Stimulated activated CD8-positive, alpha-beta memory T cell treated with anti-CD3 and anti-CD28 coated beads, Interleukin-15, amount 100 ng/mL, for 1 hour (primary cell): ENCODE measurements around the gene BCR.

Source experiments
- DNase-seq: peaks from one replicate; pipeline ENCODE4 v3.0.0-alpha.2; 2020; ENCODE audit warnings: low read depth

The BCR gene

DNA sequence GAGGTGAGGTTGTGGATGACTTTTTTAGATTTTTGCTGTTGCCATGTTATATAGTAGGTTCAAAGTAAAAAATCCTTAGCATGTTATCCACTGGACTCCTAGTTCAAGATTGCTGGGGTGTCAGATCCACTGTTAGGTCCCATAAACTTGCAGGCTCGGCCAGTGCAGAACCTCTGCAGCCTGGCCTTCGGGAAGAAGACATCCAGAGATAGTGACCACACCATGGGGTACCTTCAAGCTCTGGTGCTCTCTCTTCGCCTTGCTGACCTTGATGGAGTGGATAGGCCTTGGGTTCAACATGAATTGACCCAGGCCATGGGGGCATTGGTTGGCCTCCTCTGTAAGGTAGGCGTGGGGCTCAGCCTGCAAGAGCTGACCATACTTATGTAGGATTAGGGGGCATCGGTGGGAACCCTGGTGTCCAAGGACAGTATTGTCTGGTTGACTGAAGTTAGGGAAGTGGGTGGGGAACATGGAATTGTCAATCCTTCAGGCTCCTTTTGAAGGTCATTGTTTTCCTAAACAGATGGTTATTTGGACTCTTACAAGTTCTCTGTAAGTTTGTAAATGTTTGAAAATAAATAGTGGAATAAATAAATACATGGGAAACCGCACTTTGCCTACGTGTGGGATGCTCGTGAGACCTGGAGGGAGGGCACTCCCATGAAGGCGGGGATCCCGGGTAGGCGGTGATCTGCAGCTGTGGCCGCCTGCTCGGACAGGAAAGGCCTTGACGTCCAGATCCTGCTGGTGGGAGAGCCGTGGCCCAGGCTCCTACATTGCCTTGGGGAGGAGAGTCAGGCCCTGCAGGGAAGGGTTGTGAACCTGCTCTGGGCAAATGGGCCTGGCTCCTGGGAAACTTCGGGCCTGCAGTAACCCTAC is 37.1 kb downstream of the BCR start:
- DNase-seq = no peak

DNA sequence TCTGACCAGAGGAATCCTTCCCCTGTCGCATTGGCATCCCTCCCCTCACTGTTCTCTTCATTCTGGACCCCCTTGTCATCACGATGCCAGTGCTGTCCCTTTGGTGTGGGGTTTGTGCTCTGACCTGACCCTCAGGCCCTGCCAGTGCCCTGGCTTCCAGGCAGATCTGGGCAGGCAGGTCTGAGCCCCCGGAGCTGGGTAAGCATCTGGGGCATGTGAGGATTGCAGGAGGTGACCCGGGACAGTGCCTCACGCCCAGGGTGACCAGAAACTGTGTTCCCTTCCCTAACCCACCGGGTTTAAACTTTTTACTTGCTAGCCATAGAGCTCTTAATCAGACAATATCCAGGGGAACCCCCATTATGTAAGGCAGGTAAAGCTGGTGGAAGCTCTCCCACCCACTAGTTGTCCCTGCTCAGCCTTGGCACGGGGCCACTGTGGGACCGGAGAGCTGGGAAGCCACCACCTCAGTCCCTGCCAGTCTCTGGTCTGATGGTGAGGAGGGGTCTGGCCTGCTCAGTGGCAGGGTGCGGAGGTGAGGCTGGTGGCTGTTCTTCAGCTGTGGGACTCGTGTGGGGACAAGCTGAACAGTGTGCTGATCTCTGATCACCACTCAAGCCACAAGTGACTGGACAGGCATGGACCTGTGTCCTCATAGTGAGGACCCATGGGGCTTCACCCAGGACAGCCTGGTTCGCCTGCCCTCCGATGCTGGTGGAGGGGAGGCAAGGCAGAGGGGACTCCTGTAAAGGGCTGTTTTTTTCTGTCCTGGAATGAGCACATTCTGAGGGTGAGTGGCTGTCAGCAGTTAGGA is 38.0 kb downstream of the BCR start:
- no peak for DNase-seq

DNA sequence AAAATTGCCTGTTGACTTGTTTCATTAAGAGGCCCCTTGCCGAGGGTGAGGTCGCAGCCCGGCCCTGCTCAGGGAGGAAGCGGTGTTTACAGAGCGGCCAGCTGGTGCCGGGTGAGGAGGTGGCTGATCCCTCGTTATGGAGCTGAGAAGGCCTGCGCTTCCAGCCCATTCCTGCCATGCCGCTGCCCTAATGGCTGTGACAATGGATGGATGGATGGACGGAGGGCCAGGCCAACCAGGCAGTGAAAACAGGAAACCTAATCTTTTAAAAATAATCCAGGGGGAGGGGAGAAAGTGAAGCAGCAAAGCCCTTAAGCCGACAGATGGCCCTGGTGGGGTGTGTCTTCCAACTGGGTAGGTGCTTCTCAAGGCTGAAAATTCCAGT is 38.5 kb downstream of the BCR start:
- DNase-seq = no peak

DNA sequence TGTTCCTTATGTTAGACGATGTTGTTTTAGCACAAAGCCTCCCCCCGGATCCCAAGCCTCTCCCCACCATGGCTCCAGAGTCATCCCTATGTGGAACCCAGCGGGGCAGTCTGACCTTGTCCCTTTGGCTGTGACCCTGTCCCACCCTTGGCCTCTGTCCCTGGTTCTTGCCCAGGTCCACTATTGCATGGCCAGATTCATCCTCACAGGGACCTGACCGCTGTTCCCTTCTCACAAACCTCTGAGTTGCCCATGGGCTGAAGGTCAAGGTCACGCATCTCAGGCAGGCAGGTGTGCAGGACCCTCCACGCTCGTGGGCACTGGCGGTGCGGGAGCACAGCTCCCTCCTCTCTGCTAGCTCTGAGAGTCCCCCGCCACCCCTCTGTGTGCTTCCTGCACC is 39.0 kb downstream of the BCR start:
- DNase-seq = no peak

DNA sequence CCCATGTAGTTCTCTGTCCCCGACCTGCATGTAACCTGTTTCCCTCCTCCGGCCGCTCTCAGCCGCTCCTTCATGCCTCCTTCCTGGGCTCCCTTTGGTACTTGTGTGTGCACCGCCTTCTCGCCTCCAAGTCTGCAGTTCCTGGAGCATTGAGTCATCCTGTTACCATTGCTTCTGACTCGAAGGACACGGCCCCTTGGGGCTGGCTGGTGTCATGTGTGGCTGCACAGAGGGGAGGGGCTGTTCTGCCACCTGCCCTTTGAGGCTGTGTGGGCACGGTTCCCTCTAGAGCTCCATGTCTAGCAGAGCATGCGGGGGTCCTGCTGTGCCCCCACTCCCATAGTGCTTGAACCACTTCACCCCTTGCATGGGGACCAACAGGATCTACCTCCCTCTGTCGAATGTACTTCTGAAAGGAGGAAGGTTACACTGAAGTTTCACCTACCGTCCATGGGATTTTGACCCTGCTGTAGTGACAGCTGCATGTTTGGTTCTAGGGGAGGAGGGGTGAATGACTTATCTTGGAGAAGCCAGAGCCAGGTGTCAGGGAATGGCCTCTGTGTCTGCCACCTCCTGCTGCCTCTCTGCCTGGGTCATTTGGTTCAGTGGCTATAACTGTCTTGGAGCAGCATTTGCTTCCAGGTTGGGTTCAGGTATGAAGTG is 39.6 kb downstream of the BCR start:
- no peak for DNase-seq

DNA sequence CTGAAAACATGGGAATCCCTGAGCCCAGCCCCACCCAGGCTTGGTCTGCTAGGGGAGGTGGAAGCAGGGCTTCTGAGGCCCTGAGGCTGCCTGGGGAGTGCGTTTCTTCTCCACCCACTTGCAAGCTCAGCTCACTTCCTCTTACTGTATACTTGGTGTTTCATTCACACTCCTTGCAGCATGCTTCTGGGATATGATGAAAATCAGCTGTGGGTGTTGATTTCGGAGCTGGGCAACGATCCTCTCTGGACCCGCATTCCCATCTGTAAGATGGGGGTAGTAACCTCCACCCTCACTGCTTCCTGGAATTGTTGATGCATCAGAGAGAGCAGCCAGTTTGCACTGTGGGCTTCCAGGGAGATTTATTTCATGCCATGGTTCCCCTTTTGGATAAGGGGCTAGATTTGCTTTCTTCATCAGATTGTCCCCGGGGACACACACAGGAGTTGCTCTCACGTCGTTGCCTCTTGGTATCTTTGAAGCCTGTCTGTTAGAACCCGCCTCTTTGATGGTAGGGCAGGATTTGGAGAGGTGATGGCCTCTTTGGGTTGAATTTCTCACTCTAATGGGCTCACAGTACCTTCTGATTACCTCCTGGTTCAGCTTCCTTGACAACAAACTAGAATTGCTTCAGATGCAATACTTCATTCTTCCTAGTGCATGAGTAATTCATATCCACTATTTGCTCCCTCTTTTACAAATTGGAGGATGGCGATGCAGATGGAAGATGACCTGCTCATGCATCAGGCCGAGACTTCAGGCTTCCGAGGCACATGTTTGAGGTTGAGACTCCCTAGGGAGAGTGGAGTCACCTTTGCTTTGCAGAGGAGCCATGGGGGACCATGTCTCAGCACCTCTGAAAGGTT is 40.4 kb downstream of the BCR start:
- no peak for DNase-seq

DNA sequence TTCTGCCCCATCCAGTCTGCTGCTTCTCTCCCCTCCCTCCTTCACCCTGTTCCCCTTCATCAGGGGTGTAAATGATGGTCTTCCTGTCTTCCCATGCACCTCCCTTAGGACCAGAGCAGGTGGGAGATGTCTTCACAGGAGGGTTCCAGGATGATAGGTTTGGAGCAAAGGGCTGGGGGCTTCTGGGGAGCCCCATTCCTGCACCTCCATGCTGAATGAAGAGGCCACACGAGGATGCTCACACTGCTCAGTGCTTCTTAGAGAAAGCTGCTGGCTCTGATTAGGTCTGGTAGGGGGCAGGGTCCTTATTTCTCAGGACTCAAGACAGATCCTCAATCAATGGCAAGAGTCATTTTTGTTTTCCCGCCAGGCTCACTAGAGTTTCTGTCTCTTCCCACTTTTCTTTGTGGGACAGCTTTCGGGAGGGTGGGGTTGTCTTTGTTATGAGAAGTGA is 41.1 kb downstream of the BCR start:
- DNase-seq = no peak

DNA sequence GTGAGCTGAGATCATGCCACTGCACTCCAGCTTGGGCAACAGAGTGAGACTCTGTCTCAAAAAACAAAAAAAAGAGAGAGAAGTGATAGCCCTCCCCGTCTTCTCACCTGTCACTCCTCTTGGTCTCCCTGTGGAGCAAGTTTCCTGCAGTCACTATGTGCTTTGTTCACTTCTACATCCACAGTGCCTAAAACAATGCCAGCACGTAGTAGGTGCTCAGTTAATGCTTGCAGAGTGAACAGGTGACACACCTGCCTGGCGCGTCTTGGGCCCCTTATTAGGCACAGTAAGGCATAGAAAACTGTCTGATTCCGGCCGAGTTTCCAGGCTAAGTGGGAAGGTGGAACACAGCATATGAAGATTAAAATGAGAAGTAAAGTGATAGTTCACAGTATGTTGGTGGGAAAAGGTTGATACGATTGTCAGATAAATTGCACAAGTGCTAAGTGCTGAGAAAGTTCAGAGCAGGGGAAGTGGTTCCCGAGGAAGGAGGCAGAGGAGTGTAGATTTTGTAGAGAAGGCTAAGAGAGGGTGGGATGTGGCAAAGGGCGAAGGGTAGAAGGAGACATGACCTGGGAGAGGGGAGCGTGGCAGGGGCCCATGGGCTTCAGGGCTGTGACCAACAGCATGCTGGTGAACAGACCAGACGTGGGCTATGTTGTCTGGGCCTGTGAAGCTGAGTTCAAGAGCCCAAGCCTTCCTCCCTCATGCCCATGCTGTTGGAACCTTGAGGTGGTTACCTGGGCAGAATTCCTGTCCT is 41.9 kb downstream of the BCR start:
- DNase-seq = no peak

DNA sequence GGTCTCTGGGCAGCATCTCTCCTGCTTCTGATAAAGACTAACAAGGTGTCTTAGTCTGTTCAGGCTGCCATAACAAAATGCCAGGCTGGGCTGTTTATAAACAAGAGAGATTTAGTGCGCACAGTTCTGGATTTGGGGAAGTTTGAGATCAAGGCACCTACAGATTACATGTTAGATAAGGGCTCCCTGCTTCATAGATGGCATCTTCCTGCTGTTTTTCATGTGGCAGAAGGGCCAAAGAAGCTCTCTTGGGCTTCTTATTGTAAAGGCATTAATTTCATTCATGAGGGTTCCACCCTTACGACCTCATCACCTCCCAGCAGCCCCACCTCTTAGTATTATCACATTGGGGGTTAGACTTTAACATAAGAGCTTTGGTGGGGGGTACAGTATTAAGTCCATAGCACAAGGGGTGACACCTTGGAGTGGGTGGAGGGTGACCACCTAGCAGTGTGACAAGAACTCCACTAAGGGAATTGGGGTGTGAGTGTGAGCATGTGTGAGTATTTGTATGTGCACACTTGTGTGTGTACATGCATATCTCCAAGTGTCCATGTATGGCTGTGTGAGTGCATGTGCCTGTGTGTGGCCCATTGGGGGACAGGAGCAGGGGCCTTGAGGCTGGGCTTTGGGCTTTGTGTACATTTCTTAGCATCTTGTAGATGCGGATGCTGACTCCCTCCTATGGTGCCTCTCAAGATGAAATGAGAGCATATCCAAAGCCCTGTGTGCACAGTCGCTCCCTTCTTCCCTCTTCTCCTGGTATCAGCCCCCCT is 42.7 kb downstream of the BCR start:
- DNase-seq = no peak

DNA sequence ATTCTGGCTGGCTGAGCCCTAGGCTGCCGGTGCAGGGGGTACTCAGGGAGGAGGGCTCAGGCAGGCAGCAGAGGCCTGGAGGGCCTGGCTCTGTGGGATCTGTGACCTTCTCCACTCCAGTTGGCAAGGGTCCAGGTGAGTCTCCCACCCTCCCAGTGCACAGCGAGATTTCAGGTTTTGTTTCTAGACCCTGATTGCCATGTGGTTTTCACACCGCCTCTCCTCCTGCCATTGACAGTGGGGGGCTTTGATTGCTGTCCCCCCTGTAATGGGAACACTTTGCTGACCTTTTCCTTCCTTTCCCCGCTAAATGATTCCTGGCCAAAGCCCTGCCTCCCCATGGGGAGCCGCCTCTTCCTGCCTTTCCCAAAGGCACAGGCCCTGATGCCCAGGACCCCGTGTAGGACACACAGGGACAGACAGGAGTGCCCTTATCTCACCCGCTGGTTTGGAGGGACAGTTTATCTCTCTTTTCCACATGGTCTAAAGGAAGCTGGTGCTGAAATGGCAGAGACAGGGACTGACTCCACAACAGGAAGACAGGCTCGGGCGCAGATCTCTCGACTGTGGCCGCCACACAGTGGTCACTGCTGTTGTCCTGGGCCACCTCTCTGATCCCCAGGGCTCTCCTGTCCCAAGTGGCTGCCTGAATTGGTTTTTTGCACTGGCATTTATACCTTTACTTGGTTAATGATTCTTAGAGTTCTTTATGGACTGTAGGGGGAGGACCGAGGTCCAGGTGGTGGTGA is 43.4 kb downstream of the BCR start:
- DNase-seq = no peak

DNA sequence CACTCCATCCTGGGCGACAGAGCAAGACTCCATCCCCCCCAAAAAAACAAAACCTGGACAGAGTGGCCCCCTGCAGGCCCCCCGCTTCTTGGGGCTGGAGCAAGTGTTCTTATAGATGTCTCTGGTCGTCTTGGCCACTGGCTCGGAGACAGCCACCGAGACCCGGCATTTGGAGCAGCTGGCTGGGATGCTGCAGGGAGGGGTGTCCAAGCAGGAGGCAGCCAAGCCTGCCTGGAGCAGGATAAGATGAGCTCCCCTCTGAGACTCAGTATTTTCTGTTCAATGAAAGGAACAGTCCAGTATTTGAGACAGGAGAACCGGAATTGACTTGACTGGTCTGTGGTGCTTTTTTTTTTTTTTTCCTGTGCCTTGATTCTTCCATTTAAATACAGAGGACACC is 44.5 kb downstream of the BCR start:
- no peak for DNase-seq

DNA sequence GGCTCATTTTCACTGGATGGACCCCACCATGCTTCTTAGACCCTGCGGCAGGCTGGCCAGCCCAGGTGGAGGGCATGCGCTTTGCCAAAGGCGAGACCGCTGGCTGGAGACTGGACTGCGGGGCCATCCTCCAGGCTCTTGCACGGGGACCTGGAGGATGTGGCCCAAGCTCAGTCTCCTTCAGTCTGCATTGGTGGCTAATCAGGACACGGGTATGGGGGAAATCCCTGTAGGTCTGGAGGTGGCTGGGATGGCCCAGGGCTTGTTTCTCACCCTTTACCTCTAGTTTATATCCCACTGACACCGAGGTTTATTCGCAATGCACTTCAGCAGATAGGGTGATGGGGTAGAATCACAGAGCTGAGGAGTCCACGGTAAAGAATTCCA is 45.0 kb downstream of the BCR start:
- DNase-seq = no peak

DNA sequence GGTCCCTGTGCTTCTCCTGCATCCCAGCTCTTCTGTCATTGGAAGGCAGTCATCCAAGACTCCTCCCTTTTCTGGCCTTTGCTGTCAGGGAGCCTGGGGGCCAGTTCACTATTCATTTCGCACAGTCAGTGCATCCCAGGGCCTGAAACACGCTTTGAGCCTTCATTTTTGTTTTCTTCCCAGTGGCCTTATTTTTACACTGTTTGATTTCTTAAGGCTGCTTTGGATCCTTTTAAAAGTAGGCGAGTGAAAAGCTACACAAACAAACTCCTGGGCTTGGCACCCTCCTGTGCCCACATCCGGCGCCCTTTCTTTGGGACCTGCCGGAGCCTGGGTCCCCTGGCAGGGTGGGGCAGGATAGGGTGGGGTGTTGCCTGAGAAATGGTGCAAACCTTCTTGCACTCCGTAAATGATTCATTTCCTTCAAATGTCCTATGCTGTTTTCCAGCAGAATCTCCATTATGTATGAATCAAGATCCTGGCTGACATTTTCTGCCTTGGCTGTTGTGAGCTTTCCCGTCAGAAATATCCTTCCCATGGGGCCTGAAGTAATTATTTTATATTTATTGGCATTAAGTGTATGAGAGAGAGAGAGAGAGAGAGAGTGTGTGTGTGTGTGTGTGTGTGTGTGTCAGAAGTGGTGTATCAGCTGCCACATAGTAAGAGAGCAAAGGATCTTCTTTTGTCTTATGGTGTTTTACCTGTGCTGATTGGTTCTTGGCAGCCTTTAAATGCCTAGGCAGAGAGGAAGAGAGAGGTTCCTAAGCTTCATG is 45.6 kb downstream of the BCR start:
- peak; percentile 16 for DNase-seq

DNA sequence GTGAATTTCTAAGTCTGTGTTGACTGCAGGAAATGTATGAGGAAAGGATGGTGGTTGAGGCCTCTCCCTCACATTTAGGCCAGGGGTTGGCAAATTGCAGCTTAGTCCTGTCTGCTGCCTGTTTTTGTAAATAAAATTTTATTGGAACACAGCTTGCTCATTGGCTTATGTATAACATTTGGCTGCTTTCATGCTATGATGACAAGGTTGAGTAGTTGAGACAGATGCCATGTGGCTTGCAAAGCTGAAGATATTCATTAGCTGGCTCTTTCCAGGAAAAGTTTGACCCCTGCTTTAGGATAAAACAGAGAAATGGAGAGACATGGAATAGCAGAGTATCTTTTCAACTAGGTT is 46.2 kb downstream of the BCR start:
- DNase-seq = no peak

DNA sequence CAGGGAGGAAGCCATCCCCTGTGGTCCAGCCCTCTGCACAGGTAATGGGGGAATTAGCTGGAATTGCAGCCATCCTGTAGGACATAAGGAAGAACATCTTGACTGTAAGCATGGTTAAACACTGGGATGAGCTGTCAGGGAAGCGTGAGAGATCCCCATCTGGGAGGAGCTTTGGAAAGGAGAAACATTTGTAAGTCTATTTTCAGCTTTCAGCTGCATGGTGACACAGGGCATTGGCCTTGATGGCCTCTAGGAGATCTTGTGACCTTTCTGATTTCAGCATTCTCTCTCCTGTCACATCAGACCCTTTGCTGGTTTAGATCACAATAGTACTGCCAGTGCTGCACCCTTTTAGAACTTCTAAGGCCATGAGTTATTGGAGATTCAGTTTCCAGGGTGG is 47.1 kb downstream of the BCR start:
- no peak for DNase-seq

DNA sequence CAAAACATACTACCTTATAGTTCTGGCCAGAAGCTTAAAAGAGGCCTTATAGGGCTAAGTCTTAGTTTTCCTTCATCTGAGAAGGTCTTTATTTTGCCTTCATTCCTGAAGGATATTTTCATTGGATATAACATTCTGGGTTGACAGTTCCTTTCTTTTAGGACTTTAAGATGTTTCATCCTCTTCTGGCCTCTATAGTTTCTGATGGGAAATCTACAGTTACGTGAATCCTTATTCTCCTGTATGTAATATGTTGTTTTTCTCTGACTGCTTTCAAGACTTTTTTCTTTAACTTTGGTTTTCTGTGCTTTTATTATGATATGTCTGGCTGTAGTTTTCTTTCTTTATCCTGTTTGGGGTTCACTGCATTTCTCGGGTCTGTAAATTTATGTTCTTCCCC is 48.2 kb downstream of the BCR start:
- no peak for DNase-seq

DNA sequence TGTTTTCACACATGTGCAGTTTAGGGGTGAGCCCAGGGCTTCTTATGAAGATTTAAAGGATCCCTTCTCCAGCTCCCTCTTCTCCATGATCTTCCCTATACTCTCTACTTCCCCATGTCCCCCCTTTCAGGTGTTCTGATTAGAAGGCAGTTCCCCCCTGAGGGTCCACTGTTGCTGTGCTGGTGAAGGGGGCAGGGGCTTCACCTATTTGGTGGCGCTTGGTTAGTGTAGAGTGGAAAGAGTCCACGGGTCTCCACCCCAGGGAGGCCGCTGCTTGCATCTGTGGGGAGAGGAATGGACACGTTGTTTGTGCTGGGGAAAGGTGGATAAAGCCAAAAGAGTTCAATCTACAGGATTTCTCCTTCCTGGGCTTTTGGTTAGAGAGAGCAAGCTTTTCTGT is 49.3 kb downstream of the BCR start:
- no peak for DNase-seq

DNA sequence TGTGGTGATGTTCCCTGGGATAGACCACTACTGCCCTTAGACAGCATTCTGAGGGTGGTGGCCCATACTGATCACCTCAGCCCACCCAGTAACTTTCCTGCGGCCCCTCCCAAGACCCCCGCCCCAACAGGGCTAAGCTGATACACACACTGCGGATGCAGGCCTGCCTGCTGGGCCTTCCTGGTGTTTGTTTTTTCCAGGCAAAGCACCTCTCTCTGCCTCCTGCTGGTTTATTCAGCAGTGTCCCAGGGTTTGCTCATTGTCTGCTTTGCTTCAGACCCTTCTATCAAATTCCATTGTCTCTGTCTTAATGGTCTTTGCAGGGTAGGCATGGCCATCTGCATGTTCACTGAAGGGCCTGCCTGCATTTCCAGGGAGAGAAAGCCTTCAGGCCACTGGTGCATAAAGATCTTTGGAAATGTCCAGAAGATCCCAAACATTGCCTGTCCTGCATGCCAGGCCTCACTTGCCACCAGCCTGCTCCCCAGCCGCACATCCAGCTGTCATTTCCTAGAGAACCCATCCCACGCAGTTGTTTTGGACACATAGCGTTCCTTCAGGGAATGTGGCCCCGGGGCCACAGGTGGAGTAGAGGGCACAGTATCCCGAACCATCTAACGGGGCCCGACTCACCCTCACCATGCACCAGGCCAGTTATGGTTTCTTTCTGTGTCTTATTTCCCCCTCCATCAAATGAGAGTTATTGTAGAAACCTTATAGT is 50.2 kb downstream of the BCR start:
- DNase-seq = no peak
